ENCODE measurements around the gene GJB1. TPM values are rescaled to one million over a fixed set of nuclear protein-coding genes. Genes with fewer than 3 reads are reported as not detected.

Gene GJB1
- total RNA-seq, 1 donor from 2014 or later: not detected

DNA sequence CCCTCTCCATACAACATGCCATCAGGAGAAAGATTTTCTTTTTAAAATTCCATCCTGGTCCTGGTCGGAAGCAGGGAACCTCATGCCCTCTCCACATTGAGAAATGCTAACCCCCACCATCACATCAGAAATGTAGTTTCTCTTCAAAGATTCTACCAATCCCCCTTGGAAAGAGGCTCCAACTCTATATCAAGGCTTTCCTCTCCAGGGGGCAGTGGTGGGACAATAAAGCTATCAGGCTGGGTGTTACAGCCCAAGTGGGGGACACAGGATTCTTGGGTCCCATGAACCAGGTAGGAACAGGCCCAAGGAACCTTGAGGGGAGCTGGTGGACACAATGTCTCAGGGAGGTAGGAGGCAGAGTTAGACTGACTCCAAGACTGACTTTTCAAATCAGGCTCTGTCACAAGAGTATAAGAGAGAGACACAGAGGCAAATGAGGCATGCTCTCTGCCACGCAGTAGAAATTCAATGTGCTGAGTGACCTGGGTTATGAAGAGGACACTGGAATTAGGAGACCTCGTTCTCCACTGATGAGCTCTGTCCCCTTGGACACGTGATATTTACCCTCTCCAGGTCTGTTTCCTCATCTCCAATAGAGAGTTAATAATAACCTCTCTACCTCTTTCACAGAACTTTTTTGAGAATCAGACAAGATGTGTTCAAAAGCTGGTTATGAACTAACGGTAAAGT, 4.5 kb downstream of the GJB1 start:
- Histone ChIP-seq H3K4me3 (no peak overlapping the region), H3K27me3 (no peaks in the 10 kb centered on the region), H3K27ac (no peak overlapping the region), H3K4me1 (no peaks in the 10 kb centered on the region), H3K36me3 (no peaks in the 10 kb centered on the region), H3K9me3 (no peaks in the 10 kb centered on the region)
- TF ChIP-seq, protein P1, sequence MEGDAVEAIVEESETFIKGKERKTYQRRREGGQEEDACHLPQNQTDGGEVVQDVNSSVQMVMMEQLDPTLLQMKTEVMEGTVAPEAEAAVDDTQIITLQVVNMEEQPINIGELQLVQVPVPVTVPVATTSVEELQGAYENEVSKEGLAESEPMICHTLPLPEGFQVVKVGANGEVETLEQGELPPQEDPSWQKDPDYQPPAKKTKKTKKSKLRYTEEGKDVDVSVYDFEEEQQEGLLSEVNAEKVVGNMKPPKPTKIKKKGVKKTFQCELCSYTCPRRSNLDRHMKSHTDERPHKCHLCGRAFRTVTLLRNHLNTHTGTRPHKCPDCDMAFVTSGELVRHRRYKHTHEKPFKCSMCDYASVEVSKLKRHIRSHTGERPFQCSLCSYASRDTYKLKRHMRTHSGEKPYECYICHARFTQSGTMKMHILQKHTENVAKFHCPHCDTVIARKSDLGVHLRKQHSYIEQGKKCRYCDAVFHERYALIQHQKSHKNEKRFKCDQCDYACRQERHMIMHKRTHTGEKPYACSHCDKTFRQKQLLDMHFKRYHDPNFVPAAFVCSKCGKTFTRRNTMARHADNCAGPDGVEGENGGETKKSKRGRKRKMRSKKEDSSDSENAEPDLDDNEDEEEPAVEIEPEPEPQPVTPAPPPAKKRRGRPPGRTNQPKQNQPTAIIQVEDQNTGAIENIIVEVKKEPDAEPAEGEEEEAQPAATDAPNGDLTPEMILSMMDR (IDR thresholded peaks at IDR 0.05): no peak
- intact Hi-C loops (cut with DNase I): no loop called here
- DNase-seq (ENCODE audit: low spot score in 2 of 2): no peak

DNA sequence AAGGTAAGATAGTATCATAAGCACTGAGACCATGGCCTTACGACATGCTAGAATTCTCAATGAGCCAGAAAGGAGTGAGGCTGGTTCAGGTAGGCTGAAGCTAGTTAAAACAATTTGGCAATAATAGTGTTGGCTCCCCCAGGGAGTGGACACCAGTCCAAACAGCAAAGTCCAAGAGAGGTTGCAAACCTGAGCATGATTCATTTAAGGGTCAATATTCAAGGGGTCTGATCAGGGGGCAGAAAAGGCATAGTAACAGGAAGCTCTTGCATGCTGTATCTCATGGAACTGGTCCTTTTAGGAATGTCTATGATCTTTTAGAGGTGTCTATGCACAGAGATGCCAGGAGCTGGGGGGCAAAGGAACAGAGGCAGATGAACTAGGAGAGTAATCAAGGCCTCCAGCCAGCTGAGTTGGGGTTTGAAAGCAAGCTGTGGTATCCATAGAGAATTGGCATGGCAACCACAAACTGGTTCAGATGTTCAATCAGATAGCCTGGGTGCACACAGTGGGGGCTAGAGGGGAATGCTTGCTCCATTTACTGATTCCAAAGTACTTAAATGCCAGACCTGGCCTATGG, 5.1 kb downstream of the GJB1 start:
- H3K9me3 ChIP-seq: no peaks in the 10 kb centered on the region
- intact Hi-C loops (cut with DNase I): no loop called here
- no peaks in the 10 kb centered on the region for H3K27me3 ChIP-seq
- H3K27ac ChIP-seq: no peak overlapping the region
- no peaks in the 10 kb centered on the region for H3K36me3 ChIP-seq
- no peak overlapping the region for H3K4me3 ChIP-seq
- no peaks in the 10 kb centered on the region for H3K4me1 ChIP-seq
- TF ChIP-seq, protein P1 (IDR thresholded peaks at IDR 0.05): no peak
- no peak for DNase-seq (ENCODE audit: low spot score in 2 of 2)

DNA sequence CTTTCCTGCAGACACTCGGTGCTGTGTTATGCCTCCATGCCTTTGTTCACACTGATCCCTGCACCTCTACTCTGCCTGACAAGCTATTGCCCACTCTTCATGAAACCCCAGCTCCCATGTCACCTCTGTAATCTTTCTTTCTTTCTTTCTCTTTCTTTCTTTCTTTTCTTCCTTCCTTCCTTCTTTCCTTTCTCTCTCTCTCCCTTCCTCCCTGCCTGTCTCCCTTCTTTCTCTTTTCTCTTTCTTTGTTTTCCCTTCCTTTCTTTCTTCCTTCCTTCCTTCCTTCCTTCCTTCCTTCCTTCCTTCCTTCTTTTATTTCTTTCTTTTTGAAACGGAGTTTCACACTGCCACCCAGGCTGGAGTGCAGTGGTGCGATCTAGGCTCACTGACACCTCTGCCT, 12.5 kb downstream of the GJB1 start:
- Histone ChIP-seq H3K27me3 (no peaks in the 10 kb centered on the region), H3K9me3 (no peaks in the 10 kb centered on the region), H3K27ac (no peak overlapping the region), H3K36me3 (no peaks in the 10 kb centered on the region), H3K4me1 (no peaks in the 10 kb centered on the region), H3K4me3 (no peak overlapping the region)
- intact Hi-C loops (cut with DNase I): no loop called here
- DNase-seq (ENCODE audit: low spot score in 2 of 2): no peak
- TF ChIP-seq, protein P1 (IDR thresholded peaks at IDR 0.05): no peak

DNA sequence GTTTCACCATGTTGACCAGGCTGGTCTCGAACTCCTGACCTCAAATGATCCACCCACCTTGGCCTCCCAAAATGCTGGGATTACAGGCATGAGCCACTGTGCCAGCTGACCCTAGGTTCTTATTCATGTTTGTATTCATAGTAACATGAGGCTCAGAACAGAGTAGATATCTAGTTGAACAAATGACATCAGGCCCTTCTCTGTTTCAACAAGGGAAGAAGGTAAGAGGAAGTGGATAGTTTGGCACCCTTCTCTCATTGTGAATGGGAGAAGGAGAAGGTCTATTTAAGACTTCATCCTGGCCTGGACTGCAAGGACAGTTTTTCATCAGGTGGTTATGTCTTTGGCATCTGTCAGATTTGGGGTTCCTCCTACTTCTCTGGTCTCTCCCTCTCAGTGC, 13.8 kb downstream of the GJB1 start:
- Histone ChIP-seq H3K27me3 (no peaks in the 10 kb centered on the region), H3K27ac (no peak overlapping the region), H3K4me1 (no peaks in the 10 kb centered on the region), H3K9me3 (no peaks in the 10 kb centered on the region), H3K36me3 (peaks cover 1 to 3% of the 10 kb centered on the region in 2 donors), H3K4me3 (no peak overlapping the region)
- intact Hi-C loops (cut with DNase I): no loop called here
- TF ChIP-seq, protein P1 (IDR thresholded peaks at IDR 0.05): no peak
- DNase-seq (ENCODE audit: low spot score in 2 of 2): no peak

DNA sequence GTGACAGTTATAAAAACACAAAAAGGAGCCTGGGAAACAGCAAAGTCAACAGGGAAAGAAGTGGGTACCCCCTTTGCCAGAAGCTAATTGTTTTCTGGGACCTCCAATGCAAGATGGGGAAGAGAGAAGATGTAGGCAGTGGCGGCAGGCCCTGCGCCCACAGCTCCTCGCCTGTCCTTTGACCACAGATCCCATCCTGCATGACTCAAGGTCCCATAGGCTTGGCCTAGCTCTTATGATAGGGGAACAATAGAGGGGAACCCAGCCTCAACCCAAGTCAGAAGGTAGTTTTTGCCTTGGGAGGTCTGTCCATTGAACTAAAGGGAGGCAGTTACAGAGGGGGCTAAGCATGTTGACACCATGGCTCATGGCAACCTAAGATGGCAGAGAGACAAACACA, 16.8 kb downstream of the GJB1 start:
- Histone ChIP-seq H3K4me3 (no peak overlapping the region), H3K9me3 (no peaks in the 10 kb centered on the region), H3K36me3 (peaks cover 15 to 21% of the 10 kb centered on the region in 2 donors), H3K27me3 (peaks cover 5% of the 10 kb centered on the region), H3K27ac (no peak overlapping the region), H3K4me1 (no peaks in the 10 kb centered on the region)
- intact Hi-C loops (cut with DNase I): no loop called here
- no peak for DNase-seq (ENCODE audit: low spot score in 2 of 2)
- TF ChIP-seq, protein P1 (IDR thresholded peaks at IDR 0.05): no peak

All from ascending aorta (tissue), 2 donors.